Adrenal gland (tissue), 12 donors: Measurements from ENCODE around the gene CD44. TPM values are rescaled to one million over a fixed set of nuclear protein-coding genes. Genes with fewer than 3 reads are reported as not detected.

Experiments
- DNase-seq, 7 donors: peaks; one replicate each; pipeline ENCODE4 v3.0.0-alpha.2; 2019 to 2020
- H3K27ac ChIP-seq, 5 donors: fragments of 200-600 bp; sonication (generic) in 4 of 5; 1 replicate in 3 of 5; 2 replicates in 2 of 5; pipeline versions ENCODE4 v1.5.1 to v1.8.0; 2016 to 2020; ENCODE audit warnings: mild to moderate bottlenecking in 1 of 5
- H3K27me3 ChIP-seq: fragments of 200-600 bp; 2 replicates; pipeline ENCODE4 v1.8.0; 2021
- H3K36me3 ChIP-seq, 2 donors: fragments of 200-600 bp; replicated peaks in 1 of 2; 1 replicate in 1 of 2; 2 replicates in 1 of 2; pipeline versions ENCODE4 v1.5.1 to v1.8.0; 2018 to 2022
- H3K4me1 ChIP-seq, 2 donors: fragments of 200-600 bp; replicated peaks in 1 of 2; 1 replicate in 1 of 2; 2 replicates in 1 of 2; pipeline versions ENCODE4 v1.5.1 to v1.8.0; 2018 to 2021
- H3K4me3 ChIP-seq, 4 donors: fragments of 200-600 bp; sonication (generic) in 3 of 4; one replicate each; pipeline ENCODE4 v1.5.1; 2016 to 2018
- H3K9me3 ChIP-seq, 3 donors: fragments of 200-600 bp; sonication (generic) in 1 of 3; replicated peaks in 1 of 3; 1 replicate in 2 of 3; 2 replicates in 1 of 3; pipeline versions ENCODE4 v1.5.1 to v1.8.0; 2016 to 2021
- CTCF ChIP-seq, 6 experiments: fragments of 450-650 bp in 4 of 6; fragments of 200-600 bp in 2 of 6; sonication (generic) in 1 of 6; IDR thresholded peaks; 1 replicate in 5 of 6; 2 replicates in 1 of 6; pipeline versions ENCODE4 v1.5.1 to v1.8.0; 2016 to 2021; ENCODE audit warnings: antibody characterized with exemption in 6 of 6, mild to moderate bottlenecking in 2 of 6, moderate library complexity in 1 of 6
- POLR2A ChIP-seq, 2 donors: fragments of 450-650 bp; IDR thresholded peaks; one replicate each; pipeline ENCODE4 v1.6.1; 2017; ENCODE audit warnings: antibody characterized with exemption in 2 of 2, mild to moderate bottlenecking in 2 of 2, moderate library complexity in 1 of 2
- WGBS, 4 donors: extraction: QIAGEN DNeasy Blood & Tissue Kit in 2 of 4; methylation state at CpG; one replicate each; pipeline versions ENCODE4 v1.1.5 to v1.1.7; 2013 to 2017; 5-methylcytosine and 5-hydroxymethylcytosine counted together
- intact Hi-C, 2 donors: fragments of 100-400 bp; cut with DNase I; formaldehyde crosslinking; loops; one replicate each; pipeline versions ENCODE4 v1.14.1 to v1.15.0; 2022 to 2023
- polyA plus RNA-seq, 3 donors: library from polyadenylated mRNA; stranded (reverse); fragments of 200-250 nt in 2 of 3; fragments of 350-450 nt in 1 of 3; fragmentation: Illumina TruSeq in 1 of 3; extraction: RNeasy Lipid Tissue Mini Kit (QIAGEN cat#74804) in 1 of 3; gene quantifications; one replicate each; pipeline ENCODE4 v1.2.3, GENCODE V29; 2013 to 2014
- total RNA-seq, 9 donors: library from RNA; depleted of rRNA in 4 of 9; stranded (reverse); fragments of >200 nt in 4 of 9; fragments of 120-200 nt in 1 of 9; fragmentation: NEBNext Ultra II Directional in 1 of 9; extraction: Animal tissue kit (Norgen Biotek cat#: 25700) in 1 of 9; gene quantifications; one replicate each; pipeline versions ENCODE4 v1.1.0 to v1.2.4, GENCODE V29; 2013 to 2023
- donor health status: healthy with polysubstance abuse.
- donor health status: Bipolar disorder and iron deficiency.
- donor health status: DM: yes; HTN: yes; CAD: no.
- donor health status: DM: no; HTN: no; CAD: no.
- donor health status: DM: no; HTN: no; CAD: no.
- donor health status: DM: yes; HTN: yes; CAD: no.

The CD44 gene
- total and polyA plus RNA-seq, 12 donors, result 10.2 to 110 (median 77.5) TPM

- TF ChIP-seq CTCF (IDR thresholded peaks at IDR 0.05) (no peak), POLR2A (IDR thresholded peaks at IDR 0.05) (no peak)
- Histone ChIP-seq H3K4me3 (no peak overlapping the region), H3K4me1 (peaks cover 0 to 2% of the 10 kb centered on the region in 2 donors), H3K27me3 (no peaks in the 10 kb centered on the region), H3K27ac (no peak overlapping the region), H3K9me3 (no peaks in the 10 kb centered on the region), H3K36me3 (no peaks in the 10 kb centered on the region)
- WGBS, 4 donors, result 87 to 95% (median 93%) methylated on average over 1 of the region's 1 CpG
- no peak for DNase-seq
- intact Hi-C loops, result no loop called here
Measured at GRCh38 chr11:35197292-35197691, 58.3 kb downstream of the CD44 start.

GRCh38 chr11:35200811-35201341, 61.9 kb downstream of the CD44 start:
- Histone ChIP-seq H3K27me3 (no peaks in the 10 kb centered on the region), H3K36me3 (no peaks in the 10 kb centered on the region), H3K4me3 (no peak overlapping the region), H3K4me1 (no peaks in the 10 kb centered on the region), H3K27ac (no peak overlapping the region), H3K9me3 (no peaks in the 10 kb centered on the region)
- DNase-seq, result no peak
- intact Hi-C loops, result no loop called here
- 90 to 95% (median 93%) methylated on average over 7 of the region's 7 CpGs for WGBS, 4 donors
- TF ChIP-seq POLR2A (IDR thresholded peaks at IDR 0.05) (no peak), CTCF (IDR thresholded peaks at IDR 0.05) (no peak)

- no peak for TF ChIP-seq POLR2A (IDR thresholded peaks at IDR 0.05)
- TF ChIP-seq CTCF (IDR thresholded peaks at IDR 0.05), result no peak
- Histone ChIP-seq H3K9me3 (no peaks in the 10 kb centered on the region), H3K4me1 (no peaks in the 10 kb centered on the region), H3K27ac (no peak overlapping the region), H3K4me3 (no peak overlapping the region), H3K36me3 (no peaks in the 10 kb centered on the region), H3K27me3 (no peaks in the 10 kb centered on the region)
- DNase-seq, result no peak
- intact Hi-C loops, result no loop called here
- 73 to 79% (median 76%) methylated on average over 5 of the region's 5 CpGs for WGBS, 4 donors
Measured at GRCh38 chr11:35204614-35205013, 65.6 kb downstream of the CD44 start.

GRCh38 chr11:35206616-35207015, 67.6 kb downstream of the CD44 start:
- H3K36me3 ChIP-seq, result no peaks in the 10 kb centered on the region

More at GRCh38 chr11:35206616-35207015, 67.6 kb downstream of the CD44 start:
- no peak overlapping the region for H3K27ac ChIP-seq
- 73 to 94% (median 86%) methylated on average over 1 of the region's 1 CpG for WGBS, 4 donors
- H3K9me3 ChIP-seq, result no peaks in the 10 kb centered on the region
- no peak overlapping the region for H3K4me3 ChIP-seq
- no peaks in the 10 kb centered on the region for H3K4me1 ChIP-seq
- H3K27me3 ChIP-seq, result no peaks in the 10 kb centered on the region
- DNase-seq, result no peak
- intact Hi-C loops, result no loop called here
- TF ChIP-seq CTCF (IDR thresholded peaks at IDR 0.05) (no peak), POLR2A (IDR thresholded peaks at IDR 0.05) (no peak)
